ENCODE results near the gene PTX3.

Gene PTX3

DNA sequence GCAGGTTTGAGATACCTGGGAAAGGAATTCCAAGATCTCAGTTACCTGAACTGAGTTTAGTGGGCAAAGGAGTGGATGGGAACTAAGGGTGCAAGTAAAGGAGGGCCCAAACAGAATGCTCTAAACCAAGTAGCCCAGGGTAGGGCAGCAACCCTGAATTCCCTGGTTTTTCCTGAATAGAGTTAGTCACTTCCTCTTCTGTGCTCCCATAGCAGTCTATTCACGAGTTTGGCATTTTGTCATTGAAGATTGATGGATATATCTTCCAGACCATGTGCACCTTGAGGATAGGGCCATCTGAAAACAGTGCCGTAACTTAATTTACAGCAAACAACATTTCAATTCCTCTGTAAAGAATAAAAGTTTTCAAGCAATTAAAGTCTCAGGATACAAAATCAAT lies 18.5 kb upstream of the PTX3 start:
- H3K4me3 ChIP-seq (replicated peaks in 1 of 2; ENCODE audit: low read depth in 2 of 2, low read length in 2 of 2), result no peak overlapping the region
- TF ChIP-seq, protein P1, sequence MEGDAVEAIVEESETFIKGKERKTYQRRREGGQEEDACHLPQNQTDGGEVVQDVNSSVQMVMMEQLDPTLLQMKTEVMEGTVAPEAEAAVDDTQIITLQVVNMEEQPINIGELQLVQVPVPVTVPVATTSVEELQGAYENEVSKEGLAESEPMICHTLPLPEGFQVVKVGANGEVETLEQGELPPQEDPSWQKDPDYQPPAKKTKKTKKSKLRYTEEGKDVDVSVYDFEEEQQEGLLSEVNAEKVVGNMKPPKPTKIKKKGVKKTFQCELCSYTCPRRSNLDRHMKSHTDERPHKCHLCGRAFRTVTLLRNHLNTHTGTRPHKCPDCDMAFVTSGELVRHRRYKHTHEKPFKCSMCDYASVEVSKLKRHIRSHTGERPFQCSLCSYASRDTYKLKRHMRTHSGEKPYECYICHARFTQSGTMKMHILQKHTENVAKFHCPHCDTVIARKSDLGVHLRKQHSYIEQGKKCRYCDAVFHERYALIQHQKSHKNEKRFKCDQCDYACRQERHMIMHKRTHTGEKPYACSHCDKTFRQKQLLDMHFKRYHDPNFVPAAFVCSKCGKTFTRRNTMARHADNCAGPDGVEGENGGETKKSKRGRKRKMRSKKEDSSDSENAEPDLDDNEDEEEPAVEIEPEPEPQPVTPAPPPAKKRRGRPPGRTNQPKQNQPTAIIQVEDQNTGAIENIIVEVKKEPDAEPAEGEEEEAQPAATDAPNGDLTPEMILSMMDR (IDR thresholded peaks at IDR 0.05; ENCODE audit: low read depth, low read length), result no peak

DNA sequence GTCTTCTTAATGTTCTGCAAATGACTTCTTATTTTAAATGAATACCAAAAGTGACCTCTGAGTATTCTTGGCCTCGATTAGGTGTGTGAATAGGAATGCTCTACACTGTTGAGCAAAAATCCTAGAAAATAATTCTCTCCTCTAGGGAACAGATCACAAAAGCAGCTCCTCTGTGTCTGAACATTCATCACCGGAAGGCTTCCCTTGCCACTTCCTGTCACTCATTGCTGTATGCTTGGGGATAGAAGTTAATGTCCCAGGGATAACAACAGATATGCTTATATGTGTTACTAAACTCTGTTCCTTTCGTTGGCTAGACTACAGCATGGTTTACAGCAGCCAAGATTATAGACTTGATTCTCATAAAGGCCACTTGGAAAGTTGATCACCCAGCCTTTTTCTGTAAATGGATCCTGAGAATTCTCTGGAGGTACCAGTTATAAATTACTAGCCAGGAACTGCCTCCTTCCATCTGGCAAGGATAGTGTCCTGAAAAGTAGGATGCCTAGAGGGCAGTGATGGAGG lies 16.0 kb upstream of the PTX3 start:
- H3K4me3 ChIP-seq (replicated peaks in 1 of 2; ENCODE audit: low read depth in 2 of 2, low read length in 2 of 2), result no peak overlapping the region
- TF ChIP-seq, protein P1 (IDR thresholded peaks at IDR 0.05; ENCODE audit: low read depth, low read length), result no peak
- DNase-seq (ENCODE audit: low read depth in 2 of 2), result peak in 1 of 2 donors; percentile 15

More for the DNA sequence above, 18.5 kb upstream of the PTX3 start:
- peak in 1 of 2 donors; percentile 41 for DNase-seq (ENCODE audit: low read depth in 2 of 2)

DNA sequence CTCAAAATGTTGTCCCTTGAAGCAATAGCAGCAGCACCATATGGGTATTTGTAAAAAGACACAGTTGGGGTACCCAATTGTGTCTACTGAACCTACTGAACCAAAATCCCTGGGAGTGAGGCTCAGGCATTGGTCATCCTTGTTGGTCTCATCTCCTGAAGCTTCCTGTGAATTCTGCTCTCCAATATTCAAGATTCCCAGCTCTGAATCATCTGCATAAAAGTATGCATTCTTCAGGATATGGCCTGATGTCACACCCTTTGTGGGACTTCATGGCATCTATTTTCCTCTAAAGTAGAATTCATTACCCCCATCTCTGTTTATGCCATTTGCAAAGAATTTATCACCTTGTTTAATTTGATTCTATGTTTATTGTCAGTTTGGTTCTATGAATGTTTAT lies 13.3 kb upstream of the PTX3 start:
- no peak overlapping the region for H3K4me3 ChIP-seq (replicated peaks in 1 of 2; ENCODE audit: low read depth in 2 of 2, low read length in 2 of 2)
- DNase-seq (ENCODE audit: low read depth in 2 of 2), result peak in 1 of 2 donors; percentile 49
- TF ChIP-seq, protein P1 (IDR thresholded peaks at IDR 0.05; ENCODE audit: low read depth, low read length), result no peak

DNA sequence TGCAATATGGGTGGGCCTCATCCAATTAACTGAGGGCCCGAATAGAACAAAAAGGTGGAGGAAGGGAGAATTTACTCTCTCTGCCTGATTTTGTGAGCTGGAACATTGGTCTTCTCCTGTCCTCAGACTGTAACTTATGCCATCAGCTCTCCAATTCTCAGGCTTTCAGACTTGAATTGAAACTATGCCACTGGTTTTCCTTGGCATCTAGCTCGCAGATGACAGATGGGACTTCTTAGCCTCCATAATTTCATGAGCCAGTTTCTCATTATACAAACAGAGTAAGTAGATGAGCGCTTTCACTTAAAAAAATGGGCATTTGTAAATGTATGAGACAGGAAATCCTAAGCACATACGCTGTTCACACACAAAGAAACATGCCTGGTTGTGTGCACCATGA lies 8.7 kb upstream of the PTX3 start:
- TF ChIP-seq, protein P1 (IDR thresholded peaks at IDR 0.05; ENCODE audit: low read depth, low read length), result no peak
- DNase-seq (ENCODE audit: low read depth in 2 of 2), result no peak
- no peak overlapping the region for H3K4me3 ChIP-seq (replicated peaks in 1 of 2; ENCODE audit: low read depth in 2 of 2, low read length in 2 of 2)

DNA sequence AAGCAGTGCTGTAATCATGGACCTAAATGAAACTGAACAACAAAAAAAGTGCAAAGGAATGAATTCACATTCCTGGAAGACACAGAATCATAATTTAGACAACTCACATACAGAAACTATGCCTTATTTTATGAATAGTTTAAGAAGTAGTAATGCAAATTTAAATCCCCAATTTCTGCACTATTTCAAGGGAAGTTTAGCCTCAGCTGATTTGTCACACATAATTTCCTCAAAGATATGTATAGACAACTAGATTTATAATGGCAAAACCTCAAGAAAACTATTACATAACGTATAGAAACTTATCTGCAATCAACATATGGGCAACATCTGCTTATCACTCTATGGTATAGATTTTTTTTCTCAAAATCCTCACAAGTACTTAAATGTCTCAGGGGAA lies 7.8 kb upstream of the PTX3 start:
- TF ChIP-seq, protein P1 (IDR thresholded peaks at IDR 0.05; ENCODE audit: low read depth, low read length), result no peak
- no peak for DNase-seq (ENCODE audit: low read depth in 2 of 2)
- no peak overlapping the region for H3K4me3 ChIP-seq (replicated peaks in 1 of 2; ENCODE audit: low read depth in 2 of 2, low read length in 2 of 2)

DNA sequence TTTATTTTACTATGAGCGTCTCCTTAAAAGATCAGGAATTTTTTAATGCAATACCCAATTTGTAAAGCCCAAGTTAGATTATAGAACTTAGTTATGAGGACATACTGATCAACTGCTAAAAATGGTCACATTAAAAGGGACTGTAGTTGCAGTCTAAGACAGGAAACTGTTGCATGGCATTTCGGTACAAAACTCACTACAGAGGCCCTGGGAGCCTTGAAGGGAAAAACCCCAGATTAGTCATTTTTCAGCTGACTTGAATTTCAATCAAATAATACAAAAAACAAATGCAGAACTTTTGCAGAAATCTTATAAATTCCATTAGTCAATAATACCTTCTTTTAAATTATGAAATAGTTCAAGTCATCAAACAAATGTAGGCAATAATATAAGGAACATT lies 6.9 kb upstream of the PTX3 start:
- DNase-seq (ENCODE audit: low read depth in 2 of 2), result peak; percentile 50 to 83
- no peak overlapping the region for H3K4me3 ChIP-seq (replicated peaks in 1 of 2; ENCODE audit: low read depth in 2 of 2, low read length in 2 of 2)

More for the DNA sequence above, 6.9 kb upstream of the PTX3 start:
- TF ChIP-seq, protein P1 (IDR thresholded peaks at IDR 0.05; ENCODE audit: low read depth, low read length), result no peak
